HEK293 (cell line): Measurements from ENCODE around the gene FAF2.
"Not testable (repeated sequence)": the region's sequence is repeated elsewhere in the genome, so short reads cannot be mapped to it uniquely, and the experiment has no call there.

Experiments
- CTCF ChIA-PET: fragments of 350-600 bp; formaldehyde crosslinking; extraction: SDS; loops from one replicate; lab custom pipeline; 2021; ENCODE audit warnings: antibody characterized with exemption; lab: Yijun Ruan, JAX
- POLR2A ChIA-PET: fragments of 300-600 bp; formaldehyde crosslinking; extraction: SDS; loops from one replicate; lab custom pipeline; 2020; ENCODE audit warnings: antibody characterized with exemption, inconsistent platforms; lab: Yijun Ruan, JAX
- H3K27ac ChIP-seq: fragments of 200-500 bp; sonication (Bioruptor generic); 2 replicates; pipeline ENCODE4 v1.5.1; 2014; ENCODE audit warnings: low read depth, low read length, control low read depth, inconsistent platforms; ENCODE audit errors: extremely low read depth
- H3K36me3 ChIP-seq, 2 experiments: fragments of 200-500 bp in 1 of 2; sonication (Bioruptor generic) in 1 of 2; 1 replicate in 1 of 2; 2 replicates in 1 of 2; pipeline ENCODE4 v1.5.1; 2014 to 2017; ENCODE audit warnings: inconsistent platforms in 2 of 2, low read length in 2 of 2; ENCODE audit not compliant: control insufficient read depth in 2 of 2, insufficient read depth in 1 of 2
- H3K4me1 ChIP-seq: fragments of 200-500 bp; sonication (Bioruptor generic); 2 replicates; pipeline ENCODE4 v1.5.1; 2014; ENCODE audit warnings: mild to moderate bottlenecking, low read length, inconsistent platforms; ENCODE audit not compliant: control insufficient read depth, insufficient read depth
- H3K4me3 ChIP-seq: 2 replicates; pipeline ENCODE4 v1.5.1; 2011; ENCODE audit warnings: low read depth, mild to moderate bottlenecking, control low read depth, low read length, moderate library complexity
- H3K9me3 ChIP-seq: fragments of 200-500 bp; sonication (Bioruptor generic); 2 replicates; pipeline ENCODE4 v1.5.1; 2014; ENCODE audit warnings: low read depth, low read length, inconsistent platforms; ENCODE audit not compliant: control insufficient read depth, insufficient read depth
- INSM2 ChIP-seq: fragments of 450-650 bp; formaldehyde crosslinking; IDR thresholded peaks from 2 replicates; pipeline ENCODE4 v1.5.1; 2016; ENCODE audit warnings: missing biosample characterization, missing genetic modification characterization
- SP7 ChIP-seq: fragments of 450-650 bp; formaldehyde crosslinking; IDR thresholded peaks from 2 replicates; pipeline ENCODE4 v1.5.1; 2016; ENCODE audit warnings: missing biosample characterization, missing genetic modification characterization
- ZBTB48 ChIP-seq: fragments of 450-650 bp; formaldehyde crosslinking; IDR thresholded peaks from 2 replicates; pipeline ENCODE4 v1.5.1; 2016; ENCODE audit warnings: missing biosample characterization, missing genetic modification characterization
- ZNF121 ChIP-seq: fragments of 450-650 bp; formaldehyde crosslinking; IDR thresholded peaks from 2 replicates; pipeline ENCODE4 v1.5.1; 2016; ENCODE audit warnings: missing biosample characterization, missing genetic modification characterization
- ZNF140 ChIP-seq: fragments of 450-650 bp; formaldehyde crosslinking; IDR thresholded peaks from 2 replicates; pipeline ENCODE4 v1.5.1; 2016; ENCODE audit warnings: missing biosample characterization, missing genetic modification characterization
- ZNF175 ChIP-seq: fragments of 450-650 bp; formaldehyde crosslinking; IDR thresholded peaks from 2 replicates; pipeline ENCODE4 v1.5.1; 2016; ENCODE audit warnings: missing biosample characterization, missing genetic modification characterization
- ZNF2 ChIP-seq: fragments of 450-650 bp; formaldehyde crosslinking; IDR thresholded peaks from 2 replicates; pipeline ENCODE4 v1.5.1; 2016; ENCODE audit warnings: missing biosample characterization, missing genetic modification characterization
- ZNF221 ChIP-seq: fragments of 450-650 bp; formaldehyde crosslinking; IDR thresholded peaks from 2 replicates; pipeline ENCODE4 v1.5.1; 2017; ENCODE audit warnings: missing biosample characterization, missing genetic modification characterization, borderline replicate concordance
- ZNF23 ChIP-seq: fragments of 450-650 bp; formaldehyde crosslinking; IDR thresholded peaks from 2 replicates; pipeline ENCODE4 v1.5.1; 2016; ENCODE audit warnings: missing biosample characterization, missing genetic modification characterization, borderline replicate concordance
- ZNF239 ChIP-seq: fragments of 450-650 bp; formaldehyde crosslinking; IDR thresholded peaks from 2 replicates; pipeline ENCODE4 v1.5.1; 2016; ENCODE audit warnings: missing biosample characterization, missing genetic modification characterization
- ZNF274 ChIP-seq, 2 experiments: fragments of 200-500 bp in 1 of 2; fragments of 450-650 bp in 1 of 2; sonication (Bioruptor generic) in 1 of 2; formaldehyde crosslinking in 1 of 2; IDR thresholded peaks; 2 replicates each; pipeline versions ENCODE4 v1.5.1 to v1.6.1; 2014 to 2016; ENCODE audit warnings: borderline replicate concordance in 1 of 2, inconsistent platforms in 1 of 2, low read length in 1 of 2, missing biosample characterization in 1 of 2, missing genetic modification characterization in 1 of 2
- ZNF311 ChIP-seq: fragments of 450-650 bp; formaldehyde crosslinking; IDR thresholded peaks from 2 replicates; pipeline ENCODE4 v1.5.1; 2017; ENCODE audit warnings: missing biosample characterization, missing genetic modification characterization, borderline replicate concordance
- ZNF366 ChIP-seq: fragments of 450-650 bp; formaldehyde crosslinking; conservative IDR thresholded peaks from 2 replicates; pipeline ENCODE4 v1.5.1; 2016; ENCODE audit warnings: missing biosample characterization, missing genetic modification characterization
- ZNF37A ChIP-seq: fragments of 450-650 bp; IDR thresholded peaks from 2 replicates; pipeline ENCODE4 v1.5.1; 2018; ENCODE audit warnings: missing biosample characterization, missing genetic modification characterization
- ZNF548 ChIP-seq: fragments of 450-650 bp; formaldehyde crosslinking; IDR thresholded peaks from 2 replicates; pipeline ENCODE4 v1.5.1; 2016; ENCODE audit warnings: missing biosample characterization, missing genetic modification characterization
- ZNF560 ChIP-seq: fragments of 450-650 bp; formaldehyde crosslinking; IDR thresholded peaks from 2 replicates; pipeline ENCODE4 v1.5.1; 2017; ENCODE audit warnings: missing biosample characterization, missing genetic modification characterization, borderline replicate concordance
- ZNF585B ChIP-seq: fragments of 450-650 bp; formaldehyde crosslinking; IDR thresholded peaks from 2 replicates; pipeline ENCODE4 v1.5.1; 2016; ENCODE audit warnings: missing biosample characterization, missing genetic modification characterization
- ZNF621 ChIP-seq: fragments of 450-650 bp; formaldehyde crosslinking; IDR thresholded peaks from 2 replicates; pipeline ENCODE4 v1.5.1; 2017; ENCODE audit warnings: missing biosample characterization, missing genetic modification characterization
- ZSCAN4 ChIP-seq: fragments of 450-650 bp; formaldehyde crosslinking; IDR thresholded peaks from 2 replicates; pipeline ENCODE4 v1.5.1; 2017; ENCODE audit warnings: missing biosample characterization, missing genetic modification characterization
- ZXDB ChIP-seq: fragments of 450-650 bp; formaldehyde crosslinking; IDR thresholded peaks from 2 replicates; pipeline ENCODE4 v1.5.1; 2016; ENCODE audit warnings: missing biosample characterization, missing genetic modification characterization

Gene FAF2

DNA sequence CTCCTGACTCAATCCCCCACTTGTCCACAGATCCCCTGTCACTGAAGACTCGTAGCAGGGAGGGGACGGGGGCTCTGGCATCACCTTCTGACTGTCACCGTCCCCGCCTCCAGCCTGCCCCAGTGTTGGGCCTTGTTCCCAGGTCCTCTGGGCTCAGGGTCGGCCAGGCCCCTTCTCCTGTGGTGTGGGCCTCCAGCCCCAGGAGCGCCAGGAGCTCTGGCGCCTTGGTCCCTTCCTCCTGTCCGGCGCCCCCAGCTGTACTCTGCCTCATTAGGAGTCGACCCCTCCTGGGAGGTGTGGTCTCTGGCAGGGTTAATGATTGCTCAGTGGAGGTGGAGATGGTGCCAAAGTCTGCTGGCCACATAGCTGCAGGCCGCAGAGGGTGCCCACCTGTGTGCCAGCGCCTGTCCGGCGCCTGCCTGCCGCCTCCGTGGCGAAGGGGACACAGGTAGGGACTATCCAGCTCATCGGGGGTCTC lies 100.8 kb downstream of the FAF2 start, which contains the start of gene CDHR2 (continued):
- TF ChIP-seq ZNF548: no peak

DNA sequence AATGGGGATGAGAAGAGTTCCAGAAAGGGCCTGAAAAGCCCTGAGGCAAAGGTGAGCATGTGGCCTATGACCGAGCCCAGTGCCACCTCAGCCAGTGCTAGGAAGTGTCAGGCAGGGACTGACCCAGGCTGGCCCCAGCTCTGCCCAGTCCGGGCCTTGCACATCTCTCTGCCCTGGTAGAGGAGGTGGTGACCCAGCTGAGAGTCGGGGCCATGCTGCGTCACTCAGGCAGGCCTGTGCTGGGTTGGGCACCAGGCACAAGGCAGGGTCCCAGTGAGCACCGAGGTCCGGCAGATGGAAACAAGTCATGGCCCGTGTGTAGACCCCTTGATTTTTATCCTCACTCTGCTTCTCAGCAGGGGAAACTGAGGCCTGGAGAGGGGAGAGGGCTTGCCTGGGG lies 101.7 kb downstream of the FAF2 start:
- Histone ChIP-seq H3K9me3 (no peaks in the 10 kb centered on the region), H3K4me1 (no peaks in the 10 kb centered on the region), H3K36me3 (no peaks in the 10 kb centered on the region), H3K27ac (no peak overlapping the region), H3K4me3 (no peak overlapping the region)
- CTCF ChIA-PET: no interaction called here
- TF ChIP-seq ZNF121 (tag by site-specific recombination): no peak
- TF ChIP-seq ZSCAN4 (tag by site-specific recombination): no peak
- no peak for TF ChIP-seq ZBTB48 (tag by site-specific recombination)
- TF ChIP-seq ZNF621 (tag by site-specific recombination): no peak
- TF ChIP-seq ZNF175: no peak
- no peak for TF ChIP-seq ZNF23 (tag by site-specific recombination)
- TF ChIP-seq ZNF239: no peak
- no peak for TF ChIP-seq ZNF2 (tag by site-specific recombination)
- no peak for TF ChIP-seq ZNF585B
- no peak for TF ChIP-seq ZNF274 (IDR thresholded peaks at IDR 0.05; ENCODE audit: low read length)
- TF ChIP-seq ZNF274 (tag by site-specific recombination; IDR thresholded peaks at IDR 0.05; ENCODE audit: borderline replicate concordance): no peak
- TF ChIP-seq ZNF366: no peak
- TF ChIP-seq ZNF37A (tag by site-specific recombination): no peak
- TF ChIP-seq ZNF311 (tag by site-specific recombination): no peak
- TF ChIP-seq ZNF221: no peak
- no peak for TF ChIP-seq INSM2 (tag by site-specific recombination)
- POLR2A ChIA-PET: interaction anchor here (0.7 to 1.5 kb wide), 2 partner anchors 12 to 13 kb away, joined by 3 to 4 read pairs; partner anchors contain the start of gene RNF44

GRCh38 chr5:176550275-176550831 lies 102.2 kb downstream of the FAF2 start:
- Histone ChIP-seq H3K4me1 (no peaks in the 10 kb centered on the region), H3K4me3 (no peak overlapping the region)
- TF ChIP-seq ZNF140 (tag by site-specific recombination) (no peak), ZNF560 (tag by site-specific recombination) (no peak), ZNF311 (tag by site-specific recombination) (no peak), ZXDB (tag by site-specific recombination) (no peak), SP7 (tag by site-specific recombination) (no peak)

DNA sequence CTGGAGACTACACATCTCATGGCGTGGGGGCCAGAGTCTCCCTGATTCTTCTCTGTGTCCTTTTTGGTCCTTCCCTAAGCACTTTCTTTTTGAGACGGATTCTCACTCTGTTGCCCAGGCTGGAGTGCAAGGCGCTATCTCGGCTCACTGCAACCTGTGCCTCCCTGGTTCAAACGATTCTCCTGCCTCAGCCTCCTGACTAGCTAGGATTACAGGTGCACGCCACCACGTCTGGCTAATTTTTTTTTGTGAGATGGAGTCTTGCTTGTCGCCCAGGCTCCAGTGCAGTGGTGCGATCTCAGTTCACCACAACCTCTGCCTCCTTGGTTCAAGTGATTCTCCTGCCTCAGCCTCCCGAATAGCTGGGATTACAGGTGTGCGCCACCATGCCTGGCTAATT lies 102.8 kb downstream of the FAF2 start:
- H3K4me3 ChIP-seq, CTCF ChIA-PET: not testable (repeated sequence)
- POLR2A ChIA-PET: interaction anchor here (0.6 kb wide), 1 partner anchor 906 kb away, joined by 3 read pairs; no protein-coding TSS in a partner anchor

More at GRCh38 chr5:176550275-176550831, 102.2 kb downstream of the FAF2 start:
- POLR2A ChIA-PET: interaction anchor here (0.7 kb wide), 1 partner anchor 13 kb away, joined by 3 read pairs; the partner anchor contains the start of gene RNF44
- Histone ChIP-seq H3K27ac (no peak overlapping the region), H3K36me3 (no peaks in the 10 kb centered on the region), H3K9me3 (no peaks in the 10 kb centered on the region)
- CTCF ChIA-PET: no interaction called here

More for the DNA sequence above, 102.8 kb downstream of the FAF2 start:
- H3K9me3 ChIP-seq, H3K27ac ChIP-seq, H3K4me1 ChIP-seq, H3K36me3 ChIP-seq: not testable (repeated sequence)
